Hepatocyte (in vitro differentiated cells): Measurements from ENCODE around the gene RPUSD2. TPM values are rescaled to one million over a fixed set of nuclear protein-coding genes. Genes with fewer than 3 reads are reported as not detected.

Experiments
- DNase-seq: peaks from one replicate; pipeline ENCODE4 v3.0.0-alpha.2; 2016; ENCODE audit warnings: low spot score
- H2AFZ ChIP-seq: fragments of 200-600 bp; sonication (generic); 2 replicates; pipeline ENCODE4 v1.6.0; 2016; ENCODE audit warnings: antibody characterized with exemption, mild to moderate bottlenecking
- H3K27ac ChIP-seq: fragments of 200-600 bp; sonication (generic); 2 replicates; pipeline ENCODE4 v1.5.1; 2016; ENCODE audit warnings: mild to moderate bottlenecking
- H3K27me3 ChIP-seq: fragments of 200-600 bp; sonication (generic); 2 replicates; pipeline ENCODE4 v1.6.1; 2016
- H3K36me3 ChIP-seq: fragments of 200-600 bp; sonication (generic); replicated peaks from 2 replicates; pipeline ENCODE4 v1.5.1; 2016; ENCODE audit warnings: low read depth; ENCODE audit not compliant: insufficient read depth
- H3K4me1 ChIP-seq: fragments of 200-600 bp; sonication (generic); 2 replicates; pipeline ENCODE4 v1.5.1; 2016; ENCODE audit warnings: mild to moderate bottlenecking, moderate library complexity; ENCODE audit not compliant: insufficient read depth
- H3K4me2 ChIP-seq: fragments of 200-600 bp; sonication (generic); 2 replicates; pipeline ENCODE4 v1.6.0; 2016
- H3K4me3 ChIP-seq: fragments of 200-600 bp; sonication (generic); 2 replicates; pipeline ENCODE4 v1.5.1; 2016; ENCODE audit warnings: mild to moderate bottlenecking
- H3K79me2 ChIP-seq: fragments of 200-600 bp; sonication (generic); 2 replicates; pipeline ENCODE4 v1.6.0; 2017; ENCODE audit warnings: mild to moderate bottlenecking
- H3K9me2 ChIP-seq: fragments of 200-600 bp; sonication (generic); replicated peaks from 2 replicates; pipeline ENCODE4 v1.6.0; 2017; ENCODE audit warnings: mild to moderate bottlenecking; ENCODE audit not compliant: insufficient read depth
- H3K9me3 ChIP-seq: fragments of 200-600 bp; sonication (generic); 2 replicates; pipeline ENCODE4 v1.5.1; 2016; ENCODE audit warnings: low read depth, mild to moderate bottlenecking
- H4K20me1 ChIP-seq: fragments of 200-600 bp; sonication (generic); 2 replicates; pipeline ENCODE4 v1.6.0; 2016; ENCODE audit warnings: mild to moderate bottlenecking; ENCODE audit not compliant: insufficient read depth, poor library complexity, severe bottlenecking
- CTCF ChIP-seq: fragments of 200-600 bp; sonication (generic); IDR thresholded peaks from 2 replicates; pipeline ENCODE4 v1.5.1; 2016; ENCODE audit warnings: antibody characterized with exemption, mild to moderate bottlenecking; ENCODE audit not compliant: poor library complexity
- EZH2 ChIP-seq: fragments of 200-600 bp; sonication (generic); IDR thresholded peaks from 2 replicates; pipeline ENCODE4 v1.6.1; 2016; ENCODE audit warnings: antibody characterized with exemption, mild to moderate bottlenecking, borderline replicate concordance
- EZH2phosphoT487 ChIP-seq: fragments of 200-600 bp; sonication (generic); IDR thresholded peaks from one replicate; pipeline ENCODE4 v1.6.1; 2018; ENCODE audit warnings: antibody characterized with exemption, mild to moderate bottlenecking, low read depth, moderate library complexity; ENCODE audit not compliant: unreplicated experiment, severe bottlenecking
- WGBS: methylation state at CpG from one replicate; pipeline ENCODE4 v1.1.6; 2016; ENCODE audit warnings: low lambda C conversion rate; ENCODE audit errors: missing lambda C conversion rate; 5-methylcytosine and 5-hydroxymethylcytosine counted together
- polyA plus RNA-seq: library from polyadenylated mRNA; unstranded; fragments of >200 nt; fragmentation: Nextera tagmentation; extraction: Ambion mirVana; gene quantifications from 2 replicates; pipeline ENCODE4 v1.2.1, GENCODE V29; 2016
- total RNA-seq: library from RNA; depleted of rRNA; stranded (reverse); fragments of >200 nt; gene quantifications from 2 replicates; pipeline ENCODE4 v1.2.3, GENCODE V29; 2014

RPUSD2 gene
- total and polyA plus RNA-seq, 2 experiments from 2014 or later = 8.6 to 11.5 TPM

- DNase-seq = no peak
- no peak overlapping the region for H2AFZ ChIP-seq
- no peaks in the 10 kb centered on the region for H3K9me2 ChIP-seq
- no peaks in the 10 kb centered on the region for H3K9me3 ChIP-seq
- H3K4me3 ChIP-seq = no peak overlapping the region
- H4K20me1 ChIP-seq = no peaks in the 10 kb centered on the region
- WGBS = 94% methylated on average over 6 of the region's 6 CpGs
- TF ChIP-seq CTCF = no peak
- TF ChIP-seq EZH2phosphoT487 = no peak
- TF ChIP-seq EZH2 = no peak
- no peaks in the 10 kb centered on the region for H3K27me3 ChIP-seq
- H3K27ac ChIP-seq = no peak overlapping the region
- H3K4me1 ChIP-seq = no peaks in the 10 kb centered on the region
- H3K4me2 ChIP-seq = no peak overlapping the region
- H3K79me2 ChIP-seq = no peaks in the 10 kb centered on the region
- no peaks in the 10 kb centered on the region for H3K36me3 ChIP-seq
These were observed 40.3 kb upstream of the RPUSD2 start for GRCh38 chr15:40528801-40529200.

GRCh38 chr15:40533763-40534364, 35.2 kb upstream of the RPUSD2 start:
- DNase-seq = no peak
- H3K9me2 ChIP-seq = no peaks in the 10 kb centered on the region
- no peak overlapping the region for H3K4me2 ChIP-seq
- WGBS = 92% methylated on average over 4 of the region's 4 CpGs
- no peaks in the 10 kb centered on the region for H3K36me3 ChIP-seq
- H3K9me3 ChIP-seq = no peaks in the 10 kb centered on the region
- H3K4me1 ChIP-seq = peaks cover 3% of the 10 kb centered on the region
- no peak overlapping the region for H3K27ac ChIP-seq
- no peak overlapping the region for H3K4me3 ChIP-seq
- H3K27me3 ChIP-seq = no peaks in the 10 kb centered on the region
- no peak overlapping the region for H2AFZ ChIP-seq
- H4K20me1 ChIP-seq = no peaks in the 10 kb centered on the region
- no peak for TF ChIP-seq CTCF
- no peak for TF ChIP-seq EZH2phosphoT487
- no peak for TF ChIP-seq EZH2
- H3K79me2 ChIP-seq = no peaks in the 10 kb centered on the region

GRCh38 chr15:40534371-40534770, 34.7 kb upstream of the RPUSD2 start:
- Histone ChIP-seq H3K4me2 (no peak overlapping the region), H3K9me3 (no peaks in the 10 kb centered on the region), H3K4me3 (no peak overlapping the region), H3K36me3 (no peaks in the 10 kb centered on the region), H2AFZ (no peak overlapping the region), H3K9me2 (no peaks in the 10 kb centered on the region), H3K27me3 (no peaks in the 10 kb centered on the region), H4K20me1 (no peaks in the 10 kb centered on the region), H3K27ac (no peak overlapping the region), H3K4me1 (peaks cover 3% of the 10 kb centered on the region), H3K79me2 (no peaks in the 10 kb centered on the region)
- TF ChIP-seq EZH2phosphoT487 (no peak), CTCF (no peak), EZH2 (no peak)
- WGBS = 77% methylated on average over 5 of the region's 5 CpGs
- no peak for DNase-seq

GRCh38 chr15:40536501-40536900, 32.6 kb upstream of the RPUSD2 start:
- Histone ChIP-seq H3K27me3 (no peaks in the 10 kb centered on the region), H3K9me2 (no peaks in the 10 kb centered on the region), H3K4me1 (peaks cover 3% of the 10 kb centered on the region), H3K4me2 (no peak overlapping the region), H3K27ac (peak overlapping the region; percentile 53), H3K79me2 (no peaks in the 10 kb centered on the region), H4K20me1 (no peaks in the 10 kb centered on the region), H3K4me3 (no peak overlapping the region), H3K36me3 (no peaks in the 10 kb centered on the region), H3K9me3 (no peaks in the 10 kb centered on the region), H2AFZ (no peak overlapping the region)
- peak; percentile 47 for DNase-seq
- no peak for TF ChIP-seq EZH2phosphoT487
- TF ChIP-seq EZH2 = no peak
- no peak for TF ChIP-seq CTCF
- WGBS = 81% methylated on average over 5 of the region's 5 CpGs
